ENCODE results near the gene TRIM47. TPM values are rescaled to one million over a fixed set of nuclear protein-coding genes. Genes with fewer than 3 reads are reported as not detected.
"Not testable (repeated sequence)": the region's sequence is repeated elsewhere in the genome, so short reads cannot be mapped to it uniquely, and the experiment has no call there.

The TRIM47 gene
- total RNA-seq, 1 experiment from 2014 or later: 38.0 TPM

DNA sequence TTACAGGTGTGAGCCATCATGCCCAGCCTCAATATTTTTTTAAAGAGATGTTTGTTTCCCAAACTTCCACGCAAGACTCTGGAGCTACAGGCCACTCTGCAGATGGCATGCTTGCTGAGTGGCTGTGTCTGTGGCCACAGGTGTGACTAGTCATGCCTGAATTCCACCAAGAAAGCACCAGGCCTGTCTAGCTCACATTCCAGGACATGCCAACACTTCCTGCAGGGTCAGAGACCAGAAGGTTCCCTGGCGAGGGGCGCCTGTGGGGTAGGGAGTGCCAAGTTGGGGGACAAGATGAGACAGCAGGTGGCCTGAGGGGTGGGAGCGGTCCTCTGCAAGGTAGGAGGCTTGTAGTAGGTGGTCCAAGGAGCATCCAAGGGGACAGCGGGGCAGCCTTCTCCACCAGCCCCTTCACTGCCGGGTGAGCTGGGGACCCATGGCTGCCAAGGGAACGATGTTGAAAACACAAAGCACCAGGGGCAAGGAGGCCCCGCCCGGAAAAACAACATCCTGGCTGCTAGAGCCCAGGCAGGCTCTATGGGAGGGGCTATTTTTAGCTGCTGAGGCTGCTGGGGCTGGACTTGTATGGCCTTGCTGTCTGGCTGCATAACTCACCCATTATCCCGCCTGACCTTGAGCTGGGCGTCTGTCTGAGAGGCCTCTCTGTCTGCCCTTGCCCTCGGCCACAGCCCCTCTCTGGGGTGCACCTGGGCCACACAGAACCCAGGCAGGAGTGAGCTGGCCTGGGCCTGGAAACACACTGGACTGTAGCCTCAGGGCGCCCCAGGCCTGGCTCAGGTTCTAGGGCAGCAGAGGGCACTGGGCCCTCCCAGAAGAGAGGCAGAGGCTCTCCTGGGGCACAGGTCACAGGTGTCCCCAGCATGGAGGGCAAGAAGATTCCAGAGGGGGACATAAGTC is 5.7 kb downstream of the TRIM47 start:
- DNase-seq (ENCODE audit: extremely low read depth, low read depth): peak; percentile 84

GRCh38 chr17:75870228-75870627 is 8.2 kb downstream of the TRIM47 start:
- DNase-seq (ENCODE audit: extremely low read depth, low read depth): not testable (repeated sequence)

DNA sequence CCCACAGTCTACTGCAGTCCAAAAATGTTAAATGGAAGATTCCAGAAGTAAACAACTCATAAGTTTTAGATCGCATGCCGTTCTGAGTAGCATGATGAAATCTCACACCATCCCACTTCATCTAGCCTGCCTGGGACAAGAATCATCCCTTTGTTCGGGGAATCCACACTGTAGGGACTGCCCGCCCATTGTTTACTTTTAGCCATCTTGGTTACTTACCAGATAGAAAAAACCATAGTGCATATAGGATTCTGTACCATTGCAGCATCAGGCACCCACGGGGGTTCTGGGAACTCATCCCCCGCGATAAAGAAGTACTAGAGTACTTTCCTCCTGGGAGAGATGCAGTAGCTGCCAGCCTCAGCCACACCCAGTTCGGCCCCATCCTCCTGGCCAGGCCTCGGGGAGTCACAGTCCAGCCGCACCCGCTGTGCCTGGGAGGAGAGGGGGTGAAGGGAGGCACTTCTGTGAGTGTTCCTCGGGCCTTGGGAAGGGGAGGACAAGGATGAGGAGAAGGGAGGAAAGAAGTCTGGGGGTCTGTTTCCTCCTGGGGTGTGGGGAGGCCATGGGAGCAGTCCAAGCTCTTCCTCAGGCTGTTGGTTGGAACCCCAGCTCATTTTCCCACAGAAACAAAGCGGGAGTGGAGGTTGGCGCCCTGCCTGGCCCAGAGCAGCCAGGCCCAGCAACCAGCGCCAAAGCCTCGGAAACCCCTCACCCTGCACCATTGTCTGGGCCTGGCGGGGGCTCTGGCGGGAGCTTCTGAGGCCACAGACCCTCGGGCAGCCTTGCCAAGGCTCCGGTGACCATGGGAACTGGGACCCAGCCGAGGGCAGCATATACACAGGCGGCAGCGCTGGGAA is 8.9 kb downstream of the TRIM47 start:
- peak; percentile 84 for DNase-seq (ENCODE audit: extremely low read depth, low read depth)

GRCh38 chr17:75868730-75869281 is 9.6 kb downstream of the TRIM47 start:
- not testable (repeated sequence) for DNase-seq (ENCODE audit: extremely low read depth, low read depth)

DNA sequence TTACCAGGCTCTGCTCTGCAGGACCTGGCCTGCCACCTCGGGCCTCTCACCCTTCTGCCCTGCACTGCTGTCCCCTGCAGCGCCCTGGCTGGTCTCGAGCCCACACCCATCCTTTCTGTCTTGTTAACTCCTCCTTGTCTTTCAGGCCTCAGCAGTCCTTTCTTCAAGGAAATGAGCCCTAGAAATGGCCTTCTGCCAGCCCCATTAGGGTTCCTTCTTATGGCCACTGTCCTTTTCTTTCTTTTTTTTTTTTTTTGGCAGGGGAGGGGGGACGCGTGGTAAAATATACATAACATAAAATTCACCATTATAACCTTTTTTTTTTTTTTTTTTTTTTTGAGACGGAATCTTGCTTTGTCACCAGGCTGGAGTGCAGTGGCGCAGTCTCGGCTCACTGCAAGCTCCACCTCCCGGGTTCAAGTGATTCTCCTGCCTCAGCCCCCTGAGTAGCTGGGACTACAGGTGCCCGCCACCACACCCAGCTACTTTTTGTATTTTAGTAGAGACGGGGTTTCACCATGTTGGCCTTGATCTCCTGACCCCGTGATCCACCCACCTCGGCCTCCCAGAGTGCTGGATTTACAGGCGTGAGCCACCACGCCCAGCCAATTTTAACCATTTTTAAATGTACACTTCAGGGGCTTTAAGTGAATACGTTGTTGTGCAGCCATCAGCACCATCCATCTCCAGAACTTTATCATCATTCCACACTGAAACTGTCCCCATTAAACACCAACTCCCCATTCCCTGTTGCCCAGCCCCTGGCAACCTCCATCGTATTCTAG is 12.8 kb downstream of the TRIM47 start:
- DNase-seq (ENCODE audit: extremely low read depth, low read depth): not testable (repeated sequence)

GRCh38 chr17:75864887-75865286 is 13.5 kb downstream of the TRIM47 start:
- DNase-seq (ENCODE audit: extremely low read depth, low read depth): not testable (repeated sequence)

GRCh38 chr17:75864448-75864871 is 13.9 kb downstream of the TRIM47 start:
- no peak for DNase-seq (ENCODE audit: extremely low read depth, low read depth)

DNA sequence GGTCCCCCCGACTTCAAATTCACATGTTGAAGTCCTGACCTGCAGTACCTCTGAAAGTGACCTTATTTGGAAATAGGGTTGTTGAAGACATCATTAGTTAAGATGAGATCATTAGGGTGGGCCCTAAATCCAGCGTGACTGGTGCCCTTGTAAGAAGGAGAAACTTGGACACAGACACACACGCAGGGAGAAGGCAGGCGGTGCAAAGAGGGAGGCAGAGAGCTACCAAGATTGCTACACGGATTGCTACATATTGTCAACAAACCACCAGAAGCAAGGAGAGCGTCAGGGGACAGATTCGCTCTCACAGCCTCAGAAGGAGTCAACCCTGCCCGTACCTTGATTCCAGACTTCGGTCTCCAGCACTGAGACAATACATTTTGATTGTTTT is 16.5 kb downstream of the TRIM47 start:
- no peak for DNase-seq (ENCODE audit: extremely low read depth, low read depth)

DNA sequence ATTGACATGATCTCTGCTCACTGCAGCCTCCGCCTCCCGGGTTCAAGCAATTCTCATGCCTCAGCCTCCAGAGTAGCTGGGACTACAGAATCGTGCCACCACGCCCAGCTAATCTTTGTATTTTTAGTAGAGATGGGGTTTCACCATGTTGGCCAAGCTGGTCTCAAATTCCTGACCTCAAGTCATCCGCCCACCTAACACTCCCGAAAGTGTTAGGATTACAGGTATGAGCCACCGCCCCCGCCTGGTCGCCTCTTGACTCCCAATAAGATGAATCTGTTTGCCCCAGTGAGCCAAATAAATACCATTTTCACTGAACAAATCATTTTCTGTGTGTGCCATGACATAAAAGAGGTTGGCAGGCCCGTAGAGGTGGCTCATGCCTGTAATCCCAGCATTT is 19.0 kb downstream of the TRIM47 start:
- DNase-seq (ENCODE audit: extremely low read depth, low read depth): not testable (repeated sequence)

DNA sequence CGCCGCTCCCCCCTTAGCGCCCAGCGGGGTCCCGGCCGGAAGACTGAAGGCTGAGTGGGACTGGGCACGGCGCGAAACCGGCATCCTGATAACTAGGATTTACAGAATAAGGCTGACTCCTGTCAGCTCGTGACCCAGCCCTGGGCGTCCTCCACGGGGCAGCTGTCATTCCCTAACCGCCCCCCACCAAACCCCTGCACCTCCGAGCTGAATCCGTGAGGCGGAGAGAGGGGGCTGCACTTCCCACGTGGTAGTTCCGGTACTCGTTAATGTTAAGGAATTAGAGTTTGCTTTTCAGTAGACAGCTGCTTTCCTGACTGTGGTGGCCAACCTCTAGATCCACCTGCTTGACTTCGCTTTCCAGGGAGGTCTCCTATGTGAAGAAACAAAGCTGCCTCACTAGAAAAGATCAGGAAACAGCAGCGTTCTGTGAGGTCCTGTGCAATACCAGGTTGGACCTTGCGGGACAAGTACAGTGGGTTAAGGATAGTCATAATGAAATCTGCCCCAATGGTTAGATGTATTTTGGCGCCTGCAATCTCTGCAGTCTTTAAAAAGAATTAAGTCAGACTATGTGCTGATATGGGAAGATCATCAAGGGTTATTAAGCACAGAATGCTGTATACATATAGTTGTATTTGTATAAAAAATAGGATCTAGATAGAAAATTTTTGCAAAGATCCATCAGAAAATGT is 22.2 kb downstream of the TRIM47 start:
- no peak for DNase-seq (ENCODE audit: extremely low read depth, low read depth)

GRCh38 chr17:75855310-75856061 is 22.9 kb downstream of the TRIM47 start, which contains the start of gene WBP2:
TSS of gene WBP2 (minus strand) at chr17:75855335. CDS start at chr17:75855297, 38 bp downstream.
- peak; percentile 100 for DNase-seq (ENCODE audit: extremely low read depth, low read depth)

GRCh38 chr17:75854881-75855309 is 23.5 kb downstream of the TRIM47 start:
- DNase-seq (ENCODE audit: extremely low read depth, low read depth): no peak

- no peak for DNase-seq (ENCODE audit: extremely low read depth, low read depth)
Observed at GRCh38 chr17:75854101-75854748, 24.2 kb downstream of the TRIM47 start.

GRCh38 chr17:75853433-75853832 is 24.9 kb downstream of the TRIM47 start:
- DNase-seq (ENCODE audit: extremely low read depth, low read depth): no peak

GRCh38 chr17:75851693-75851991 is 26.7 kb downstream of the TRIM47 start:
- not testable (repeated sequence) for DNase-seq (ENCODE audit: extremely low read depth, low read depth)

GRCh38 chr17:75850928-75851692 is 27.3 kb downstream of the TRIM47 start:
- DNase-seq (ENCODE audit: extremely low read depth, low read depth): no peak

DNA sequence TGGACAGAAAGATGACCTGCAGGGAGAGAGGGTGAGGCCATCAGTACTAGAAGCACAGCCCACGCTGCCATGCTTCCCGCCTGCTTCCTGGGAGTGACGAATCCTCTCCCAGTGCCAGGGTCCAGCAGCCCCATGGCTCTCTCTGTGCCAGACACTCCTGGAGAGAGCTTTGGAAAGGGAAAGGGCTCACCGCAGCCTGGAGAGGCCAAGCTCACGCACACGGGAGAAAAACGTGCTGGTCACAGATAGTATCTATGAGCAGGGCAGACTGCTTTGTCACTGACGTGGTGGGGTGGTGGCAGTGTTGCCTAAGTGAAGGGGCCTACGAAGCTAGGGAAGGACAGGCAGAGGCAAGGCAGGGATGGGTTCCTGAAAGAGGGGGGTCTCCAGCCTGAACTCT is 28.7 kb downstream of the TRIM47 start:
- no peak for DNase-seq (ENCODE audit: extremely low read depth, low read depth)

GRCh38 chr17:75849279-75849646 is 29.1 kb downstream of the TRIM47 start:
- DNase-seq (ENCODE audit: extremely low read depth, low read depth): no peak
